22Rv1 (cell line): ENCODE results near the gene HS3ST3A1.

ENCODE experiments used
- H3K27ac ChIP-seq: fragments of 450-650 bp; 2 replicates; pipeline ENCODE4 v1.5.1; 2017
- ZFX ChIP-seq: fragments of 450-650 bp; IDR thresholded peaks from 2 replicates; pipeline ENCODE4 v1.6.1; 2017; ENCODE audit warnings: antibody characterized with exemption, borderline replicate concordance
- TF ChIP-seq, protein P1 (sequence below): fragments of 450-650 bp; IDR thresholded peaks from 2 replicates; pipeline ENCODE4 v1.5.1; 2017; ENCODE audit warnings: mild to moderate bottlenecking

HS3ST3A1 gene

DNA sequence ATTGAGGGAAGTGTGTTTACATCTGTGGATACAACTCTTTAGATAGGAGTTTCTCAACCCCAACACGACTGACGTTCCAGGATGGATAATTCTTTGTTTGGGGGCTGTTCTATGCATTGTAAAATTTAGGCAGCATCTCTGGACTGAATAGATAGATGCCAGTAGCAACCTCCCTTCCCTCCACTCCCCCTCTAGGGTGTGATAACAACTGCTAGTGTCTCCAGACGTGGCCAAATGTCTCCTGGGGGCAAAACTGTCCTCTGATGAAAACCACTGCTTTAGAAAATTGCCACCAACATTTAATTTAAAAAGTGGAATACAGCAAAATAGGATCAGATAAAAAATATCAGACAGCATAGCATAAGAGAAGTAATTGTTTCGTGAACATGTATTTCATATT is 79.9 kb downstream of the HS3ST3A1 start:
- no peak overlapping the region for H3K27ac ChIP-seq
- TF ChIP-seq, protein P1, sequence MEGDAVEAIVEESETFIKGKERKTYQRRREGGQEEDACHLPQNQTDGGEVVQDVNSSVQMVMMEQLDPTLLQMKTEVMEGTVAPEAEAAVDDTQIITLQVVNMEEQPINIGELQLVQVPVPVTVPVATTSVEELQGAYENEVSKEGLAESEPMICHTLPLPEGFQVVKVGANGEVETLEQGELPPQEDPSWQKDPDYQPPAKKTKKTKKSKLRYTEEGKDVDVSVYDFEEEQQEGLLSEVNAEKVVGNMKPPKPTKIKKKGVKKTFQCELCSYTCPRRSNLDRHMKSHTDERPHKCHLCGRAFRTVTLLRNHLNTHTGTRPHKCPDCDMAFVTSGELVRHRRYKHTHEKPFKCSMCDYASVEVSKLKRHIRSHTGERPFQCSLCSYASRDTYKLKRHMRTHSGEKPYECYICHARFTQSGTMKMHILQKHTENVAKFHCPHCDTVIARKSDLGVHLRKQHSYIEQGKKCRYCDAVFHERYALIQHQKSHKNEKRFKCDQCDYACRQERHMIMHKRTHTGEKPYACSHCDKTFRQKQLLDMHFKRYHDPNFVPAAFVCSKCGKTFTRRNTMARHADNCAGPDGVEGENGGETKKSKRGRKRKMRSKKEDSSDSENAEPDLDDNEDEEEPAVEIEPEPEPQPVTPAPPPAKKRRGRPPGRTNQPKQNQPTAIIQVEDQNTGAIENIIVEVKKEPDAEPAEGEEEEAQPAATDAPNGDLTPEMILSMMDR, result no peak
- no peak for TF ChIP-seq ZFX

GRCh38 chr17:13520899-13521572 is 80.7 kb downstream of the HS3ST3A1 start:
- H3K27ac ChIP-seq, result no peak overlapping the region
- TF ChIP-seq, protein P1, result no peak
- no peak for TF ChIP-seq ZFX

- no peak overlapping the region for H3K27ac ChIP-seq
- TF ChIP-seq ZFX, result no peak
- TF ChIP-seq, protein P1, result no peak
Observed at GRCh38 chr17:13518261-13519000, 83.3 kb downstream of the HS3ST3A1 start.

GRCh38 chr17:13513039-13513405 is 88.7 kb downstream of the HS3ST3A1 start:
- no peak overlapping the region for H3K27ac ChIP-seq
- no peak for TF ChIP-seq ZFX
- TF ChIP-seq, protein P1, result no peak

- TF ChIP-seq ZFX, result no peak
- TF ChIP-seq, protein P1, result no peak
- H3K27ac ChIP-seq, result no peak overlapping the region
Observed at GRCh38 chr17:13510062-13510461, 91.7 kb downstream of the HS3ST3A1 start.

DNA sequence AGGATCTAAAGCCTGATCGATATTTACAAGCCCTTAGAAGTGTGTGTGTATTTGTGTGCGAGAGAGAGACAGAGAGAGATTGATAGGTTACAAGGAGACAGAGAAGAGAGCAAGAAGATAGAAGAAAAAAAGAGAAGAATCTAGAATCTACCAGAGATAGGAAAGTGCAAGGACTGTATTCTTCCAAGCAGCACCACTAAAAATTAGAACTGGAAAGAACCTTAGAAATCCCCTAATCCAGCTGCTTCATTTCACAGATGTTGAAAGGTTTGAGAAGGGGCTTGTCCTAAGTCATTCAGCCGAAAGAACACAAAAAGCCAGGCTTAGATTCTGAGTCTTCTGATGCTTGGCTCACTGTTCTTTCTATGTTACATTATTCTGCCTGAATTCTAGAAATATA is 92.2 kb downstream of the HS3ST3A1 start:
- H3K27ac ChIP-seq, result no peak overlapping the region
- TF ChIP-seq, protein P1, result no peak
- no peak for TF ChIP-seq ZFX

DNA sequence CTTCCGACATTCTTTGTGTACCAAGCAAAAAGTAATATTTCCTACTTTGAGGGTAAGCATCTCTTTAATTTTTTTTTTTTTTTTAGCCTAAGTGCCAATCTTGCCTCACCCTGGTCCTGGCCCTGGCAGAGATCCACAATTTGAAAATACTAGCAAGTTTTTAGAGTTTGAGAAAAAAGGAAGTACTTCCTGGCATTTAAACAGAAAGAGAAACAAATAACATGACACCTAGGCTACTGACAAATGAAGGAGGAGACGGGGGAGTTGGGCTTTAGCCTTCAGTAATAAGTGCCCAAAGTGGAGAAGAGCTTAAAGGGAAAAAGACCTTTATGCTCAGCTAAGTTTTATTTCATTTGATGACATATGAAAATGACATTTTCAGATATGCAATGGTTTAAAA is 92.8 kb downstream of the HS3ST3A1 start:
- no peak overlapping the region for H3K27ac ChIP-seq
- TF ChIP-seq, protein P1, result no peak
- TF ChIP-seq ZFX, result no peak
